GM12878 (cell line): ENCODE measurements around the gene HSD11B1. TPM values are rescaled to one million over a fixed set of nuclear protein-coding genes. Genes with fewer than 3 reads are reported as not detected.
A peak's percentile ranks its signal among the peaks of the same experiment; 100 is the strongest.

Source experiments
- ATAC-seq: fragments of 200-7000 bp; cut with Tn5 transposase; 3 replicates; pipeline ENCODE4 v1.9.1; 2020; ENCODE audit warnings: mild to moderate bottlenecking, moderate library complexity
- BruUV-seq: library from RNA; stranded (reverse); fragments of 400-500 nt; replicated peaks from 2 replicates; lab custom pipeline; 2021; lab: Mats Ljungman, UMichigan
- CTCF ChIA-PET: fragments of 300-600 bp; sonication (Branson Sonifier 250); formaldehyde crosslinking; extraction: SDS; loops from one replicate; lab custom pipeline; 2021; ENCODE audit warnings: inconsistent platforms; lab: Yijun Ruan, JAX
- POLR2A ChIA-PET: fragments of 350-600 bp; formaldehyde crosslinking; extraction: SDS; loops from one replicate; lab custom pipeline; 2021; ENCODE audit warnings: inconsistent platforms; lab: Charles Lee
- RAD21 ChIA-PET: fragments of 300-600 bp; sonication (Branson Sonifier 250); formaldehyde crosslinking; loops from one replicate; lab custom pipeline; 2023; ENCODE audit warnings: antibody characterized with exemption; ENCODE audit not compliant: unreplicated experiment; lab: Charles Lee
- SMC1A ChIA-PET: fragments of 300-600 bp; sonication (Branson Sonifier 250); formaldehyde crosslinking; loops from one replicate; lab custom pipeline; 2023; ENCODE audit not compliant: unreplicated experiment, uncharacterized antibody; lab: Charles Lee
- DNase-seq: peaks from one replicate; pipeline ENCODE4 v3.0.0-alpha.2; 2011; ENCODE audit warnings: low read depth, low spot score
- FAIRE-seq: peaks from 3 replicates; lab custom pipeline; 2011; peaks lifted over from hg19 to GRCh38; lab: Jason Lieb, UNC
- H2AFZ ChIP-seq: 2 replicates; pipeline ENCODE4 v1.6.0; 2011; ENCODE audit warnings: low read depth, low read length, control low read depth; ENCODE audit not compliant: control insufficient read depth
- H3K27ac ChIP-seq: 2 replicates; pipeline ENCODE4 v1.5.1; 2011; ENCODE audit warnings: control low read depth; ENCODE audit not compliant: control insufficient read depth, insufficient read depth
- H3K27me3 ChIP-seq, 2 experiments: replicated peaks in 1 of 2; 2 replicates each; pipeline versions ENCODE4 v1.6.0 to v1.6.1; 2011; ENCODE audit warnings: low read length in 1 of 2; ENCODE audit not compliant: control insufficient read depth in 2 of 2, insufficient read depth in 2 of 2
- H3K36me3 ChIP-seq, 2 experiments: 2 replicates each; pipeline ENCODE4 v1.5.1; 2011; ENCODE audit warnings: low read length in 1 of 2; ENCODE audit not compliant: control insufficient read depth in 2 of 2, insufficient read depth in 2 of 2
- H3K4me1 ChIP-seq: 2 replicates; pipeline ENCODE4 v1.6.1; 2011; ENCODE audit warnings: mild to moderate bottlenecking, low read length, moderate library complexity, mixed read lengths; ENCODE audit not compliant: control insufficient read depth, insufficient read depth
- H3K4me2 ChIP-seq: 2 replicates; pipeline ENCODE4 v1.6.0; 2011; ENCODE audit warnings: control low read depth; ENCODE audit not compliant: control insufficient read depth, insufficient read depth
- H3K4me3 ChIP-seq: fragments of 200-600 bp; sonication (generic); 2 replicates; pipeline ENCODE4 v1.5.1; 2016
- H3K79me2 ChIP-seq: 2 replicates; pipeline ENCODE4 v1.6.0; 2011; ENCODE audit warnings: low read length; ENCODE audit not compliant: control insufficient read depth, insufficient read depth
- H3K9ac ChIP-seq: 2 replicates; pipeline ENCODE4 v1.8.0; 2011; ENCODE audit warnings: low read length, control low read depth, mixed read lengths; ENCODE audit not compliant: control insufficient read depth, insufficient read depth
- H3K9me3 ChIP-seq: replicated peaks from 3 replicates; pipeline ENCODE4 v1.5.1; 2011; ENCODE audit warnings: mild to moderate bottlenecking, low read length; ENCODE audit not compliant: control insufficient read depth, insufficient read depth
- H4K20me1 ChIP-seq: 2 replicates; pipeline ENCODE4 v1.6.0; 2011; ENCODE audit not compliant: control insufficient read depth, insufficient read depth
- ATF7 ChIP-seq: fragments of 450-650 bp; IDR thresholded peaks from 2 replicates; pipeline ENCODE4 v1.6.1; 2016; ENCODE audit warnings: low read depth, mild to moderate bottlenecking
- CBX5 ChIP-seq: sonication (generic); IDR thresholded peaks from 2 replicates; pipeline ENCODE4 v1.6.1; 2016; ENCODE audit warnings: low read depth, moderate library complexity, mild to moderate bottlenecking, inconsistent platforms
- IKZF2 ChIP-seq, 2 experiments: fragments of 450-650 bp; IDR thresholded peaks; 2 replicates each; pipeline ENCODE4 v1.6.1; 2017; ENCODE audit warnings: mild to moderate bottlenecking in 2 of 2, moderate library complexity in 2 of 2
- MAX ChIP-seq: IDR thresholded peaks from 2 replicates; pipeline ENCODE4 v1.6.1; 2012; ENCODE audit warnings: low read depth, low read length, improper control_type of control experiment
- POLR2AphosphoS2 ChIP-seq: IDR thresholded peaks from 2 replicates; pipeline ENCODE4 v1.6.1; 2011; ENCODE audit warnings: low read depth, mild to moderate bottlenecking, low read length, improper control_type of control experiment, moderate library complexity
- POLR2AphosphoS5 ChIP-seq: IDR thresholded peaks from 2 replicates; pipeline ENCODE4 v1.6.1; 2011; ENCODE audit warnings: mild to moderate bottlenecking, low read length, inconsistent platforms
- SPI1 ChIP-seq: IDR thresholded peaks from 2 replicates; pipeline ENCODE4 v1.6.1; 2011; ENCODE audit warnings: low read depth, mild to moderate bottlenecking, low read length, moderate library complexity, borderline replicate concordance; ENCODE audit not compliant: insufficient read depth
- TCF3 ChIP-seq: IDR thresholded peaks from 2 replicates; pipeline ENCODE4 v1.6.1; 2012; ENCODE audit warnings: low read depth, mild to moderate bottlenecking, low read length, borderline replicate concordance; ENCODE audit not compliant: insufficient read depth
- WRNIP1 ChIP-seq: IDR thresholded peaks from 2 replicates; pipeline ENCODE4 v1.6.1; 2011; ENCODE audit warnings: low read depth, low read length, improper control_type of control experiment, borderline replicate concordance
- ZNF687 ChIP-seq: fragments of 450-650 bp; IDR thresholded peaks from 2 replicates; pipeline ENCODE4 v1.6.1; 2017; ENCODE audit warnings: mild to moderate bottlenecking, moderate library complexity
- ZSCAN29 ChIP-seq: fragments of 450-650 bp; IDR thresholded peaks from 2 replicates; pipeline ENCODE4 v1.6.1; 2017; ENCODE audit warnings: mild to moderate bottlenecking, moderate library complexity
- WGBS: methylation state at CpG from one replicate; pipeline ENCODE4 v1.1.6; 2016; ENCODE audit warnings: low lambda C conversion rate; ENCODE audit not compliant: insufficient replicate concordance, insufficient coverage; ENCODE audit errors: missing lambda C conversion rate; 5-methylcytosine and 5-hydroxymethylcytosine counted together
- in situ Hi-C: fragments of 300-500 bp; cut with MboI; formaldehyde crosslinking; loops from 9 replicates; pipeline ENCODE4 v1.14.3; 2018; ENCODE audit warnings: mixed read lengths
- intact Hi-C: fragments of 100-400 bp; cut with micrococcal nuclease; formaldehyde crosslinking; loops from one replicate; pipeline ENCODE4 v1.14.2; 2022; ENCODE audit not compliant: unreplicated experiment
- polyA plus RNA-seq, 11 experiments: library from polyadenylated mRNA; depleted of rRNA in 4 of 11; unstranded in 6 of 11; stranded (reverse) in 5 of 11; fragments of >200 nt; fragmentation: Nextera tagmentation in 4 of 11; fragmentation: Illumina TruSeq in 1 of 11; extraction: Ambion mirVana in 4 of 11; extraction: Trizol in 1 of 11; gene quantifications; 1 replicate in 1 of 11; 2 replicates in 10 of 11; pipeline versions ENCODE4 v1.2.1 to v1.2.3, GENCODE V29; 2011 to 2016; ENCODE audit warnings: inconsistent platforms in 2 of 11, missing spikeins in 2 of 11, low read depth in 1 of 11
- total RNA-seq, 4 experiments: library from RNA; depleted of rRNA in 3 of 4; stranded (reverse); fragments of >200 nt in 3 of 4; fragmentation: Illumina TruSeq in 1 of 4; extraction: Trizol in 1 of 4; gene quantifications; 2 replicates each; pipeline versions ENCODE4 v1.2.1 to v1.2.3, GENCODE V29; 2013 to 2021
- TF ChIP-seq, protein P1 (sequence below): fragments of 450-650 bp; IDR thresholded peaks from 2 replicates; pipeline ENCODE4 v1.6.1; 2018; ENCODE audit warnings: mild to moderate bottlenecking, low read depth, moderate library complexity; ENCODE audit not compliant: partially characterized antibody
- TF ChIP-seq, protein P2 (sequence below): IDR thresholded peaks from 2 replicates; pipeline ENCODE4 v1.6.1; 2011; ENCODE audit warnings: low read depth, mild to moderate bottlenecking, low read length, moderate library complexity, borderline replicate concordance; ENCODE audit errors: extremely low read depth

Gene HSD11B1
- total and polyA plus RNA-seq, 10 of the 15 experiments (the other 5 are each of a cell fraction or from before 2014, with no cell fraction given), result 0.04 to 0.27 (median 0.15) TPM; not detected in 7

GRCh38 chr1:209672705-209673630 lies 31.7 kb upstream of the HSD11B1 start:
- Histone ChIP-seq H3K27ac (0 out of 2 replicates have a peak overlapping the region, but pooled peaks have one; percentile 12), H3K4me3 (no peak overlapping the region), H3K4me2 (peak overlapping the region; percentile 12; the same call in 1 of the 2 replicates), H3K79me2 (no peaks in the 10 kb centered on the region), H4K20me1 (no peaks in the 10 kb centered on the region; the same call in 1 of the 2 replicates), H2AFZ (no peak overlapping the region), H3K4me1 (peaks cover 18% of the 10 kb centered on the region), H3K9me3 (no peaks in the 10 kb centered on the region), H3K27me3 (peaks cover 0 to 3% of the 10 kb centered on the region in 2 experiments; a peak in 3 of 4 replicates), H3K36me3 (no peaks in the 10 kb centered on the region), H3K9ac (no peak overlapping the region)
- DNase-seq (peak; percentile 90), FAIRE-seq (peak; percentile 84), ATAC-seq (peak; percentile 88)
- in situ Hi-C loops (no loop called here), intact Hi-C loops (loop anchor here (2.0 to 10.0 kb wide), 2 partner anchors 18 to 1848 kb away; no protein-coding TSS in a partner anchor)
- ChIA-PET POLR2A (interaction anchor here (0.6 to 6.2 kb wide), 10 partner anchors 8 to 83 kb away, joined by 3 to 95 read pairs (median 4); partner anchors contain the start of genes LAMB3 and TRAF3IP3), RAD21 (interaction anchor here (0.7 to 7.1 kb wide), 18 partner anchors 8 to 143 kb away, joined by 3 to 195 read pairs (median 5); partner anchors contain the start of genes LAMB3 and TRAF3IP3), SMC1A (interaction anchor here (0.6 to 10.1 kb wide), 20 partner anchors 8 to 1012 kb away, joined by 3 to 261 read pairs (median 4); partner anchors contain the start of gene LAMB3), CTCF (interaction anchor here (0.9 to 6.0 kb wide), 18 partner anchors 10 to 104 kb away, joined by 3 to 58 read pairs (median 4); partner anchors contain the start of gene LAMB3)
- 20% methylated on average over 5 of the region's 5 CpGs for WGBS
- TSS peak; percentile 97 for BruUV-seq
- no peak for TF ChIP-seq WRNIP1
- no peak for TF ChIP-seq POLR2AphosphoS2
- TF ChIP-seq SPI1, result peak; percentile 97
- TF ChIP-seq CBX5, result no peak
- no peak for TF ChIP-seq ZSCAN29
- TF ChIP-seq POLR2AphosphoS5, result no peak
- TF ChIP-seq ATF7, result peak; percentile 92
- TF ChIP-seq TCF3, result 0 out of 2 replicates have a peak, but pooled peaks have one; percentile 29
- TF ChIP-seq, protein P1, sequence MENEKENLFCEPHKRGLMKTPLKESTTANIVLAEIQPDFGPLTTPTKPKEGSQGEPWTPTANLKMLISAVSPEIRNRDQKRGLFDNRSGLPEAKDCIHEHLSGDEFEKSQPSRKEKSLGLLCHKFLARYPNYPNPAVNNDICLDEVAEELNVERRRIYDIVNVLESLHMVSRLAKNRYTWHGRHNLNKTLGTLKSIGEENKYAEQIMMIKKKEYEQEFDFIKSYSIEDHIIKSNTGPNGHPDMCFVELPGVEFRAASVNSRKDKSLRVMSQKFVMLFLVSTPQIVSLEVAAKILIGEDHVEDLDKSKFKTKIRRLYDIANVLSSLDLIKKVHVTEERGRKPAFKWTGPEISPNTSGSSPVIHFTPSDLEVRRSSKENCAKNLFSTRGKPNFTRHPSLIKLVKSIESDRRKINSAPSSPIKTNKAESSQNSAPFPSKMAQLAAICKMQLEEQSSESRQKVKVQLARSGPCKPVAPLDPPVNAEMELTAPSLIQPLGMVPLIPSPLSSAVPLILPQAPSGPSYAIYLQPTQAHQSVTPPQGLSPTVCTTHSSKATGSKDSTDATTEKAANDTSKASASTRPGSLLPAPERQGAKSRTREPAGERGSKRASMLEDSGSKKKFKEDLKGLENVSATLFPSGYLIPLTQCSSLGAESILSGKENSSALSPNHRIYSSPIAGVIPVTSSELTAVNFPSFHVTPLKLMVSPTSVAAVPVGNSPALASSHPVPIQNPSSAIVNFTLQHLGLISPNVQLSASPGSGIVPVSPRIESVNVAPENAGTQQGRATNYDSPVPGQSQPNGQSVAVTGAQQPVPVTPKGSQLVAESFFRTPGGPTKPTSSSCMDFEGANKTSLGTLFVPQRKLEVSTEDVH, result no peak
- peak; percentile 93 to 96 for TF ChIP-seq IKZF2 (IDR thresholded peaks at IDR 0.05)
- TF ChIP-seq ZNF687, result peak; percentile 87
- TF ChIP-seq, protein P2, sequence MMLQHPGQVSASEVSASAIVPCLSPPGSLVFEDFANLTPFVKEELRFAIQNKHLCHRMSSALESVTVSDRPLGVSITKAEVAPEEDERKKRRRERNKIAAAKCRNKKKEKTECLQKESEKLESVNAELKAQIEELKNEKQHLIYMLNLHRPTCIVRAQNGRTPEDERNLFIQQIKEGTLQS, result peak; percentile 39; the same call in 1 of the 2 replicates
- TF ChIP-seq MAX, result no peak
